Nucleus accumbens (tissue), 56 donors: ENCODE measurements around the gene OPTC.
A peak's percentile ranks its signal among the peaks of the same experiment; 100 is the strongest.
"Not testable (repeated sequence)": the region's sequence is repeated elsewhere in the genome, so short reads cannot be mapped to it uniquely, and the experiment has no call there.

ENCODE experiments used
- DNase-seq, 56 donors: peaks; one replicate each; lab custom pipeline; 2025; lab: John Stamatoyannopoulos, UW

Gene OPTC

DNA sequence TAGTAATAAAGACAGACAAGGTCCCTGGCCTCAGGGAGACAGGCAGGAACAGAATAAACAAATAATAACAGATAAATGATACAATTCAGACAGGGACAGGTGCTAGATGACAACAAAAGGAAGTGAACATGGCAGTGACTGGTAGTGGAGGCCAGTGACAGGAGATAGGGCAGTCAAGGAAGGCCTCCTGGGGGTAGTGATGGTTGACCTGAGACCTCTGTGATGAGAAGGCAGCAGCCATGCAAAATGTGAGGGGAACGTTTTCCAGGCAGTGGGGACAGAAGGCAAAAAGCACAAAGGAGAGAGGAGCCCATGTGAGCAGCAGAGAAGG is 18.5 kb downstream of the OPTC start:
- no peak for DNase-seq

DNA sequence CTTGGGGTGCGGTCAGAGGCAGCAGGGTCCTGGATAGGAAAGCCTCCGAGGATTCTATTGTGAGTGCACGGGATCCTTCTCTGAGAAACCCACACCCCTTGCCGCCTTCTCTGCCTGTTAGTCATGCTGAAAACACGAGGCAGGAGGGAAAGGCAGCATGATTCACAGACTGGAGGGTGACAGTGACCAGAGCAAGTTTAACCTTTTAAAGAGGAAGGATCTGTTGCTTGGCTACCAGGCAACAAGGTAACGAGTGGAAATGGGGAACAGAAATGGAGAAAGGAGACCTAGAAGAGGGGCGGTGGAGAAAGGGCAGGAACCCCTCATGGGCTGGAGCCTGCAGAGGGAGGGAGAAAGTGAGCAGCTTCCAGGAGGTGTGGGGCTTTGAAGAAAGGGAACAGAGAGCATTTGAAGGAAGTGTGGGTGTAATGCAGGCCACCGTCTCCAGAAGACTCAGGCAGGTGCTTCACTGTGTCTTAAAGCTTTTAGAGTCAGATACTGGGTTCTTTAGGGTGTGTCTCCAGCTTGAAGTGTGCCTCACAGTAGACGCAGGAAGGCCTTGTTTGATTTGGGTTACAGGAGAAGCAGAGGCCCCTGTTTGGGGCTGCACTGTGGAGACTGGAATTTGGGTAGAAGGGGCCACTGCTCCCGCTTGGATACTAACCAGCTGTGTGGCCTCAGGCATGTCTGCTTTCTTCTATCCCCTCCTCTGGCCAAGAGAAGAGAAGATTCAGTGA is 19.1 kb downstream of the OPTC start:
- DNase-seq, result peak in 22 of 56 donors; percentile 6 to 59 (median 27)

DNA sequence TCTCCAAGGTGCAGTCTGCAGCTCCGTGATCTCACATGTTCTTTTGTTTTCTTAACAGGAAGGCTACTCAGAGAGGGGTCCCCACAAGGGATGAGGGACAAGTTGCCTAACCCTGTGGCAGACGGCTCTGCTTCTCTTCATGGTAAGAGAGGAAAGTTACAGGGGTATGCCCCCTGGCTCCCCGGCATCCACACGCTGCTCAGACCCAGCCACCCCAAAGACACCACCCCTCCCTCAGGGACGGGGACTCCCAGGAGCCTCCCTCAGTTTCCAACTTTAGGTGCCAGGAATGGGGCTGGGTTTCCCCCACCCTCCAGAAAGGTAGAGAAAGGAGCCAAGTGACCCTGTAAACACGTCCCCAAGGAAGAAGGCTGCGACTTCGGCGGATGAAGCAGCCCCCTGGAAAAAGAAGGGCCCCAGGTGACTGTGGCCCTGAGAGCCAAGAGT is 19.7 kb downstream of the OPTC start:
- DNase-seq, result no peak

DNA sequence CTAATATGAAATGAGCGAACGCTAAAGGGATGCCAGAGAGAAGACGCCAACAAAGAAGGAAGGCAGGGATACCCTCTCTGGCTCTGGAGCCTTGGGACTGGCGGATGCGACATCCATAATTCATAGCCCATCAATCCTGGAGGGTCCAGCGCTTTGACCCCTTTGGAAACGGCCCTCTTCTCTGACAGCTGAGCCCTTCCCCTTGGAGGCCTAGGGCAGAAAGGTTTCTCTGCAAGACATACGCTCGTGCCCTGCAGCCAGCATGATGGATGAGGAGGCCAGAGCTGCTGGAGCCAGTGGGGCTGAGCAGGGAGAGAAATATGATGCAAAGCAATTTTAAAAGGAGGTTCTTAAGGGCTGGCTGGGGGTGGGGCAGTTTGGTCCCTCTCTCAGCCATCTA is 22.2 kb downstream of the OPTC start:
- DNase-seq, result no peak

DNA sequence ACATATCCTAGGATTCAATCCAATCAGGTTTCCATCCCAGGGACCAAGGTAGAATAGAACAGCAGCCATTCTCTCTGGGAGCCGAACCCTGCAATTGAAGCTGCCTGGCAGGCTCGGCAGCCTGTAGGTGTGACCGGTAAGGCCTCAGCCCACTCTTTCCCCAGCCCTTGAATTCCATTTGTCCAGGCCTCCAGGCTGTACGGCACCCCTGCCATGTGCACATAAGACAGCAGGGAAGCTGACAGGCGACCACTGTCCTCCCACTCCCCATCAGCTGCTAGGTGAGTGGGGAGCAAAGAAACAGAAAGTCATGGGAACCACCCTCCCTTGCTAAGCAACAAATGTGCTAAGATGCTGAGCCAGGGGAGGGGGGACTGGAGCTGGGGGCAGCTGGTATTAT is 23.0 kb downstream of the OPTC start:
- DNase-seq, result peak in 1 of 56 donors; percentile 18

DNA sequence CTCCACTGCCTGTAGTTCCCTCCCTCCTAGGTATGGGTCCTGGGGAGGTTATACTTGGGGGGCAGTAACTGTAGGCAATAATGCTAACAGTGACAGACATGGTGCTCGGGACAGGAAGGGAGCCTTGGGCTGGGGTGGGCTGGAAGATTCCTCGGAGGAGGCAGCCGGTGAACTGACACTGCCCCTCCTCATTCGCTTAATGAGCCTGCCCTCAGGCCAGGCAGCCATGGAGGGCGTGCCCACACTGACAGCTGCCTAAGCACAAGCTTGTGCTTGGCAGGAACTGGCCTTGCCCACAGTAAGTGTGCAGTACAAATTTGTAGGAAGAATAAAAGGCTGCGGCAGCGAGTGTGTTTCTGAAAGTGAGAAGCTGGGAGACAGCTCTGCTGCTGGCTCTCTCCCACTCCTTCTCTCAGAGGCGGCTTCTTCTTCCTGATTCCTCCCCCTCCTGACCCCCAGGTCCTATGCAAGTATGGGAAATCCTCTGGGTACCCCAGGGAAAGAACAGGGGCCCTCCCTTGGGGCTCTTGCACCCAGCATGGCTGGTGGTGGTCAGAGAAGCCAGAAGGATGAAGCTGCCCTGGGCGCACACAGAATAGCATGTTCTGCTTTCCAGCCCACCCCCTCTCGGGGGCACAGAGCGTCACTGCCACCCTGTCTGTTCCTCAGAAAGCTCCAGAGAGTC is 23.6 kb downstream of the OPTC start:
- DNase-seq, result peak in 3 of 56 donors; percentile 20 to 32 (median 23)

DNA sequence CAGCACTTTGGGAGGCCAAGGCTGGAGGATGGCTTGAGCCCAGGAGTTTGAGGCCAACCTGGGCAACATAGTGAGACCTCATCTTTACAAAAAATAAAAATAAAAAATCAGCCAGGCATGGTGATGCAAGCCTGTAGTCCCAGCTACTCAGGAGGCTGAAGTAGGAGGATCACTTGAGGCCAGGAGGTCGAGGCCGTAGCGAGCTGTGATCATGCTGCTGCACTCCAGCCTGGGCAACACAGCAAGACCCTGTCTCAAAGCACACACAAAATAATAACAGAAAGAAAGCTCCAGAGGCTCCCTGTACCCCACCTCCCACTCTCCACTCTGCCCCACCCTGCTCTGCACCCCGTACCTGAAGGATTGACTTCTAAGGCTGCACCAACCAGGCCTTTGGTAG is 24.2 kb downstream of the OPTC start:
- DNase-seq, result not testable (repeated sequence)

DNA sequence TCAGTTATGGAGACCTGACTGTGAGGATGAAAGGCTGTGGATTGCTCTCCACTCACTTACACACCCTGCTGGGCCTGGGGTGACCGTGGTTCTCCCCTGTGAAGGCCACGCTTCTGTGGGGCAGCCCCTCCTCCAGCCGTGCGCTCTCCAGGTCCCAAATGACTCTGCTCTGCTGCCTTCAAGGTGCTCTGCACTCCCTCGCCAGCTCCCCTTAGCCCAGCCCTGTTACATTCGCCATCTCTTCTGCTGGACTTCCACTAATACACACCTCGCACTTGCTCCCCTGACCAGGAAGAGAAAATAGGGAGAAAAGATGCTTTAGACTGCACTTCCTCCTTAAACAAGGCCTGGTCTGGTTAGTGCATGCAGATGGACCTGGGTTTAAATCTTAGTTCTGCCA is 24.6 kb downstream of the OPTC start:
- DNase-seq, result no peak

DNA sequence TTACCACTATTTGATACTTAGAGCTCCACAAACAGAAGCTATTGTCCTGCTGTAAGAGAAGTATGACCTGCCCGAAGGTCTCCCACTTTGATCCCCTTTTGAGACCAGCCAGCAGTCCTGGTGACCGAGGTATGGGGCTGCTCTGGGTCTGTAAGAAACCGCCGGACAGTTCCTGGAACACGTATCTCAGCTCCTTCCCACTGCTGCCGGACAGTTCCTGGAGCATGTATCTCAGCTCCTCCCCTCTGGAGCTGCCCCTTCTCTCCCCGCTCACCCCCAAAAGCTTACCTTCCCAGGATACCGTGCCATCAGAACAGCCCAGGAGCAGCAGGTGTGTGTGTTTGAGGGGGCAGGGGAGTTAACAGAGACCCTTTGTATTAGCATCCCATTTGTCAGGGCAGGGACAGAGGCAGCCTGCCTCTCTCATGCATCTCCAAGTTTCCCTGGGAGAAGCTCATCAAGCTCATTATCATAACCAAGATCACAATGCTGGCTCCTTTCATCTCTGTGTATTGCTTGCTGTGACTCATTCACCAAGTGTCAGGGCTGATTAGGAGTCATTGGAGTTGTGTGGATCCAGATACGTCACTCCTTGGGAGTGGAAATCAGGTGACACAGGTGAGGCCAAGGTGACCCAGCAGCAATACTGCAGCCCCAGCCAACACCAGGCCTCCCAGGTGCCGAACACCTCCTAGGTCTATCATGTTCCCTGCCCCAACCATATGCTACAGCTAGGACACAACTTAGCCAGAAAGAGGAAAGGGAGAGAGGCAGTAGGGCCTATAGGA is 25.3 kb downstream of the OPTC start:
- peak in 9 of 56 donors; percentile 21 to 73 (median 35) for DNase-seq

DNA sequence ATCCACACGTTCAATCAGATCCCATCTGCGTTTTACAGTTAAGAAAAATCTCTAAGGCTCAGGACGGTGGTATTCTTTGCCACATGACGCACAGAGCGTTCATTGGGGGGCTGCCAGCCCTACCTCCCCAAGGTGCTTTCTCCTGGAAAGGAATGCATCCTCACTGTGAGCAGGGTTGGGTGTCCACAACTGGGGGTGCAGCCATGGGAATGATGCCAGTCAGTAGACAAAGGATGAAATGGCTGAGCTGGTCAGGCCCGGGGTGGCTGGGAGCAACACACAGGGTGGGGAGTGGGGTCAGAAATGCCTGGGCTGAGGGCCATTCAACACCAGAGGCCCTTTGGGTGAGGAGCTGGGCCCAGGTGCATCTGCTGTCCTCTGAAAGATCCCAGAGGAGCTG is 25.9 kb downstream of the OPTC start:
- DNase-seq, result no peak

DNA sequence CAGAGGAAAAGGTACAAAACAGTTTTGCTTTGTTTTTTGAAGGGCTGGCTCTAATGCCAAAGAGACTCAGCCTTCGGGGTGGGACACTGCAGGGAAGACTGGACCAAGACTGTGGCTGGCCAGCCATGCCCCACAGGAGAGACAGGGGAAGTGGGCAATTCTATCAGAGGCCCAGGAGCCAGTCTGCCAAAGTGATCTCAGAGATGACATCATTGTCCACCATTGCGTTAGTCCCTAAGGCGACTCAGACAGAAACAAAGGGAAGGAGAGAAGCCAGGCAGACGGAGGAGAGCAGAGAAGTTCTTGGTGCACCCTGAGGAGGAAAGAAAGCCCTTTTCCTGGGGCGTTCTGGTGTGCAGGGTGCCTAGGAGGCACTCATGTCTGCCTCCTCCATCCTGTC is 26.4 kb downstream of the OPTC start:
- DNase-seq, result no peak

DNA sequence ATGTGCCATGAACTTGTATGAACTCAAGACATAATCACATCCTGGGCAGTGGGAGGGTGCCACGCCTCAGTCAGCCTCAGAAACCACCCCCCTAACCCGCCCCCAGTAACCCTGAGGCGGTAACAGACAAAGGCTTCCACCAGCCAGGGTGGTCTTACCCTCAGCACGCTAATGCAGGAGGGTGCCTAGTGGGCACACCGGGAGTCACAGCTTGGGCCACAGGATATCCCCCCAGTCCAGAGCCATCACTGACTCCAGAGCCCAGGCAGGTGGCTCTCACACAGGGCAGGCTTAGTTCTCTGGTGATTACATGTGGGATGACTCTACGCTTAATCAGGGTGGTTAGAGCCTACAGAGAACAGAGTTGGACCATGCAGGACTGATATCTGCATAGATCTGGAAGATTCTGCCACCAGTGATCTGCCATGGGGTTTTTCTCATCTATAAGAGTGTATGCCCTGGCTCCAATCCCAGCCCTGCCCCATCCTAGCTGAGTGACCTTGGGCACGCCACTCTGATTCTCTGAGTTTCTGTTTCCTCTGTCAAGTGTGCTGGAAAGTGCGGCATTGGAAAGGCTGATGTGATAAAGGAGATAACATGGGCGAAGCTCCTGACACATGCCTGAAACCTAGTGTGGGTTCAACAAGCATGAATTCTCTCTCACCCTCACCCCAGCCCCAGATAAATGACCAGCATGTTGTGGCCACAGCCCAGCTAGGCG is 27.3 kb downstream of the OPTC start:
- no peak for DNase-seq

DNA sequence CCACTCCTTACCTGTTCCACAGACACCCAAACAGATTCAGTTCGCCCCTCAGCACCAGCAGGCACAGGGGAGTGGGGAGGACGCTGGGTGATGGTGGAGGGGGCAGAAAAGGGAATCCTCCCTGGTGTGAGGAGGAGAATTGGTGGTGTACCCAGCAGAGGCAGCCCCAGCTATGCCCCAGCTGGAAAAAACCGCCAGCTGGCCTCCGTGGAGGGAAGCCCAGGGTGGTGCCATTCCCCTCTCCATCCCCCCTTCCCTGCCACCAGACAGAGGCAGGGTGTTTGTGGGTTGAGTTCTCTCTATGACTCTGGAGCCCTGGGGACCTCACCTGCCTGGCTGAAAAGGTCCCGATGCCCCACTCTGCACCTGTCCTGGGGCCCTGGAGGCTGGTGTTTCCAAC is 27.9 kb downstream of the OPTC start:
- no peak for DNase-seq

DNA sequence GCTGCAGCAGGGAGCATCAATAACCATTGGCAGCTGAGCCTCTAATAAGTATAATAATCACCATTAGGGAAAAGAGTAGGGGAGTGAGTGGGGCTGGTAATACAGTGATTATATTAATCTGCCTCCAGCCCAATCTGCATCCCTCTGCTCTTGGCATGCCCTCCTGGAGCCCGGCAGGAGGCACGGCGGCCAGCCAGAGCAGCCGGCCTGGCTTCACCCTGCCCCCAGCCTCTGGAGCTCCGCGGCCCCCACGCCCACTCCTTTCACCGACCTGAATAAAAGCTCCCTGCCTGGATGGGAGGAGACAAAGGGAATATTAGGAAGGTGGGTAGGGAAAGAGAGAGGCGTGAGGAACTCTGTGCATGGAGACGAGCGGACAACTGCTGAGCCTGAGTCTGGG is 28.3 kb downstream of the OPTC start:
- peak in 2 of 56 donors; percentile 13 to 16 for DNase-seq

DNA sequence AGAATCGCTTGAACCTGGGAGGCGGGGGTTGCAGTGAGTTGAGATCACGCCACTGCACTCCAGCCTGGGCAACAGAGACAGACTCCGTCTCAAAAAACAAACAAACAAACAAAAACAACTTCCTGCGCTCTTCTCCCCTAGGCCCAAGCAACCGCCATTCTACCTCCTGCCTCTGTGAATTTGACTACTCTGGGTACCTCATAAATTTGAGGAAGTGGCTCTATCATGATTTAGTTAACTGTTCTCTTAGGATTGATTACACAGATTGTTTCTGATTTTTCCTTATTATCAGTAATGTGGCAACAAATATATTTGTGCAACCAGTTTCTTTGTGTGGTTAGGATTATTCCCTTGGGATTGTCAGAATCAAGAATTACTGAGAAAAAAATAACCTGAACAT is 29.7 kb downstream of the OPTC start:
- no peak for DNase-seq

DNA sequence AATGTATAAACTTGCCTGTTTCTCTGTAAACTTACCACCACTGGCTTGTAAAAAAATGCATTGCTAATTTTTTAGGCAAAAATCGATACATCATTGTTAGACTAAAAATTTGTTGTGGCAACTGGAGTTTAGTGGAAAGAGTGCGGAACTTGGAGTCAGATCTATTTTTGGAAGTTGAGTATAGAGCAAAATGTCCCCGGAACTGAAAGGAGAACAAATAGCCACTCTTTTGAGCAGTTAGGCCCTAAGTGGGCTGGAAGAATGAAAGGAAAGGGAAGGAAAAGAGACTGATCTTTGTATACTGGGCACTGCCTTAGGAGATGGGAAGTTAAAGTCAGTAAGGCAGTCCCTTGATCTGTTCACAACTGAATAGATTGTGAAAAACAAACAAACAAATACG is 30.2 kb downstream of the OPTC start:
- no peak for DNase-seq

DNA sequence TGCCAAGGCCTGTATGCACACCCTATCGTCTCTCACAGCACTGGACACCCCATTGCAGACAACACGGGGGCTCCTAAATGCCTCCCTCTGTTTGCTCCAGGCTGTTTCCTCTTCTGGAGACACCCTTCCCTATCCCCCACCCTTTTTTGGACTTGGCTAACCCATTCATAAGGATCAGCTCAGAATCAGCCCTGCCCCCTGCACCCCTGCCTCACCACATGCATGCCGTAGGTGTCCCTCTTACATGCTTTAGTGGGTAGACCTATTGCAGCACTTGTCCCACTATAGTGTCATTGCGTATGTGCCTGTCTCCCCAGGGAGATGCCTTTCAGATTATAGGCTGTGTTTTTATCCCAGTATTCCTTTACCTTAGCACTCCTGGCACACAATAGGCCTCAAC is 30.9 kb downstream of the OPTC start:
- no peak for DNase-seq

DNA sequence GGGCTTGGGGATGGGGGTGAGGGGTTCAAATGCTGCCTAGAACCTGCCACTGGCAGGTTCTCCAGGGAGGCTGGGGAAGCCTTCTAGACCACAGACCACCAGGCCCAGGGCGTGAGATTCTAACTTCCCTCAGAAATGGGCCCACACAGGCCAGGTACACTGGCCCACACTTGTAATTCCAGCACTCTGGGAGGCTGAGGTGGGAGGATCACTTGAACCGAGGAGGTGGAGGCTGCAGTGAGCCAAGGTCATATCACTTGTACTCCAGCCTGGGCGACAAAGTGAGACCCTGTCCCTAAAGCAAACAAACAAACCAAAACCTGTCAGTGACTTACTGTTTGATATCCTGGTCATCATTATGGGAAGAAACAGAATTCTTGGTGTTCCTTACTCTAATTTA is 31.7 kb downstream of the OPTC start:
- no peak for DNase-seq

DNA sequence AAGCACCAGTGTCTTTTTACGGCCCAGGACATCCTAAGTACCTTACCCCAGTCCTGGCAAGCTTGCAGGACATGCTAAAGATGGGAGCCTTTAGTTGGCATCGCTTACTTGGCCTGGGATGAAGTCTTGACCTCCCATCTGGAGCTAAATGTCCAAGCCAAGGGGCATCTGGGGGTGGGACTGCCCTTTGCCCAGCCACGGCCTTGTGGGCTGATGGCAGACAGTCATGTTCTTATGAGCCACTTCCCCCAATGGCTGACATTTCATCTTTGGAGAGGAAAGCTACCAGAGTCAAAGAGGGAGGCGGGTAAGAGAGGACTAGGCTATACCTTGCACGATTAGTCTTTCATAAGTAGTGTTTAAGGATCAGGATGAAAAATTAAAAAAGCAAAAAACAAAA is 32.2 kb downstream of the OPTC start:
- no peak for DNase-seq

DNA sequence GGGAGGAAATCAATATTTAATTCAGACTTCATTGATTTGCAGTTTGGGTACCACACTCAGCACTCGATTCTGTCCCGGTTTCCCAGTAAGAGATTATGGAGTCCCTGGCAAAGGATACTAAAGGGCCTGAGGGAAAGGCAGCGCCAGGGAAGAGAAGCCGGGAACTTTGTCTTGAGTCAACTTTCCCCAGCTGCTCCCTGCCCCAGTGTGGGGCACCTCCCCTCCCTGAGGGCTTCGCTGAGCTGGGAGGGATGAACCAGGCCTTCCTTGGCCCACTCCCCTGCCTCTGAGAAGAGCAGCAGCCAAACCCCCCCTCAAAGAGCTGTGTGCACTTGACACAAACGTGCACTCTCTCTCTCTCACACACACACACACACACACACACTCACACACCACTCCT is 32.6 kb downstream of the OPTC start:
- DNase-seq, result no peak

DNA sequence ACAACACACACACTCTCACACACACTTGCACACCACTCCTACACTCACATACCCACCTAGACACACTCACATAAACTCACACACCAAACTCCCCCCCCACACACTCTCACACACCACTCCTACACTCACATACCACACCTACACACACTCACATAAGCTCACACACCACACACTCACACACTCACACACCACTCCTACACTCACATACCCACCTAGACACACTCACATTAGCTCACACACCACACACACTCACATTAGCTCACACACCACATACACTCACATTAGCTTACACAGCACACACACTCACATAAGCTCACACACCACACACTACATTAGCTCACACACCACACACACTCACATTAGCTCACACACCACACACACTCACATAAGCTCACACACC is 33.1 kb downstream of the OPTC start:
- DNase-seq, result no peak
